ENCODE results near the gene SCTR. TPM values are rescaled to one million over a fixed set of nuclear protein-coding genes. Genes with fewer than 3 reads are reported as not detected.
A peak's percentile ranks its signal among the peaks of the same experiment; 100 is the strongest.

Gene SCTR
- total RNA-seq, 1 donor from 2014 or later, result not detected

DNA sequence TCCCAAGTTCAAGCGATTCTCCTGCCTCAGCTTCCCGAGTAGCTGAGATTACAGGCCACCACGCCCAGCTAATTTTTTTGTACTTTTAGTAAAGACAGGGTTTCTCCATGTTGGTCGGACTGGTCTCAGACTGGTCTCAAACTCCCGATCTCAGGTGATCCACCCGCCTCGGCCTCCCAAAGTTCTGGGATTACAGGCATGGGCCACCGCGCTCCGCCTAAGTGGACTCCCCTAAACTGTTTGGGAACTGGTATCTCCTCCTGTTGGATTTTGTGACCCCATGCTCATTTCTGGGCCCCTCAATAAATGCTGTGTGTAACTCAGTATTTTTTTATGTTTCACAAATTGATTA lies 5.2 kb downstream of the SCTR start:
- no peak overlapping the region for H3K27ac Mint-ChIP-seq
- H3K4me1 Mint-ChIP-seq, result peaks cover 6% of the 10 kb centered on the region
- H3K4me3 Mint-ChIP-seq, result no peak overlapping the region
- H3K36me3 Mint-ChIP-seq, result no peaks in the 10 kb centered on the region
- Histone ChIP-seq H2AFZ (replicated peaks) (no peak overlapping the region), H3F3A (ENCODE audit: low read depth) (no peaks in the 10 kb centered on the region), H3K27me3 (peaks cover 38% of the 10 kb centered on the region), H3K4me1 (no peaks in the 10 kb centered on the region), H4K20me1 (ENCODE audit: low read depth) (no peaks in the 10 kb centered on the region), H3K4me3 (no peak overlapping the region), H3K9me3 (ENCODE audit: low read depth) (no peaks in the 10 kb centered on the region), H3K36me3 (no peaks in the 10 kb centered on the region), H3K79me2 (ENCODE audit: low read depth) (no peaks in the 10 kb centered on the region), H3K27ac (no peak overlapping the region), H3K4me2 (no peak overlapping the region), H3K9ac (no peak overlapping the region)
- peaks cover 40% of the 10 kb centered on the region for H3K27me3 Mint-ChIP-seq (ENCODE audit: insufficient read depth, low read depth)
- TF ChIP-seq, protein P1, sequence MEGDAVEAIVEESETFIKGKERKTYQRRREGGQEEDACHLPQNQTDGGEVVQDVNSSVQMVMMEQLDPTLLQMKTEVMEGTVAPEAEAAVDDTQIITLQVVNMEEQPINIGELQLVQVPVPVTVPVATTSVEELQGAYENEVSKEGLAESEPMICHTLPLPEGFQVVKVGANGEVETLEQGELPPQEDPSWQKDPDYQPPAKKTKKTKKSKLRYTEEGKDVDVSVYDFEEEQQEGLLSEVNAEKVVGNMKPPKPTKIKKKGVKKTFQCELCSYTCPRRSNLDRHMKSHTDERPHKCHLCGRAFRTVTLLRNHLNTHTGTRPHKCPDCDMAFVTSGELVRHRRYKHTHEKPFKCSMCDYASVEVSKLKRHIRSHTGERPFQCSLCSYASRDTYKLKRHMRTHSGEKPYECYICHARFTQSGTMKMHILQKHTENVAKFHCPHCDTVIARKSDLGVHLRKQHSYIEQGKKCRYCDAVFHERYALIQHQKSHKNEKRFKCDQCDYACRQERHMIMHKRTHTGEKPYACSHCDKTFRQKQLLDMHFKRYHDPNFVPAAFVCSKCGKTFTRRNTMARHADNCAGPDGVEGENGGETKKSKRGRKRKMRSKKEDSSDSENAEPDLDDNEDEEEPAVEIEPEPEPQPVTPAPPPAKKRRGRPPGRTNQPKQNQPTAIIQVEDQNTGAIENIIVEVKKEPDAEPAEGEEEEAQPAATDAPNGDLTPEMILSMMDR (IDR thresholded peaks at IDR 0.05), result no peak
- TF ChIP-seq EZH2 (IDR thresholded peaks at IDR 0.05), result no peak
- no peak for TF ChIP-seq EZH2phosphoT487 (IDR thresholded peaks at IDR 0.05)
- DNase-seq (ENCODE audit: low spot score), result no peak
- peaks cover 18% of the 10 kb centered on the region for H3K9me3 Mint-ChIP-seq

DNA sequence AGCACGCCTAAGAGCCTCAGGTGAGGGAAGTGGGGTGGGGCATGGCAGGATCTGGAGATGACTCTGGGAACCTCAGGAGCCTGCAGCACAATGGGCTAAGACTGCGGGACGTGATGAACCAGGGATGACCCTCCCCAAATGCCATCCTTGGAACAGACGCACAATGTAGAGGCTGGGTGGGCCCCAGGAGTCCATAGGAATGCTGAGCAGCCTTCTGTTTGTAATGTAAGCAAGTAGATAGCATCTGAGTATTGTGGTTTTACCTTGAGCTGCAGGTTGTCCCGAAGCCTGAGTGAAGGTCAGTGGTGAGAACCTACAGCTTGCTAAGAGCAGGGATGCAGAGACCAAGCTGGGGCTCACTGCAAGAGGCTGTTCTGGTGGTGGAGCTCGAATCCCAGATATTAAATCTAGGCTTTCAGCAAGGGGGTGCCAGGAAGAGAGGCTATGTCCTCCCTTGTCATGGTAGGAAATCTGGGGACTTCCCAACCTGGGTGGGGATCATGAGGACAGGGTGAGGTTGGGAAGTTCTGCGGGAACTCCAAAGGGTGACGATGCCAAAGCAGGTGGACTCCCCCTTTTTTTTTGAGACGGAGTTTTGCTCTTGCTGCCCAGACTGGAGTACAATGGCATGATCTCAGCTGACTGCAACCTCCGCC lies 5.8 kb downstream of the SCTR start:
- TF ChIP-seq EZH2 (IDR thresholded peaks at IDR 0.05), result no peak
- no peak for TF ChIP-seq EZH2phosphoT487 (IDR thresholded peaks at IDR 0.05)
- TF ChIP-seq, protein P1 (IDR thresholded peaks at IDR 0.05), result no peak
- Histone ChIP-seq H3K4me3 (no peak overlapping the region), H3K36me3 (no peaks in the 10 kb centered on the region), H3K4me2 (no peak overlapping the region), H2AFZ (replicated peaks) (no peak overlapping the region), H3K9me3 (ENCODE audit: low read depth) (no peaks in the 10 kb centered on the region), H3K79me2 (ENCODE audit: low read depth) (no peaks in the 10 kb centered on the region), H3K27me3 (peaks cover 33% of the 10 kb centered on the region), H3F3A (ENCODE audit: low read depth) (no peaks in the 10 kb centered on the region), H3K9ac (no peak overlapping the region), H3K27ac (no peak overlapping the region), H3K4me1 (no peaks in the 10 kb centered on the region), H4K20me1 (ENCODE audit: low read depth) (no peaks in the 10 kb centered on the region)
- no peak for DNase-seq (ENCODE audit: low spot score)
- no peak overlapping the region for H3K4me3 Mint-ChIP-seq
- peaks cover 36% of the 10 kb centered on the region for H3K27me3 Mint-ChIP-seq (ENCODE audit: insufficient read depth, low read depth)
- H3K4me1 Mint-ChIP-seq, result peaks cover 2% of the 10 kb centered on the region
- H3K9me3 Mint-ChIP-seq, result peaks cover 18% of the 10 kb centered on the region
- H3K36me3 Mint-ChIP-seq, result no peaks in the 10 kb centered on the region
- no peak overlapping the region for H3K27ac Mint-ChIP-seq

DNA sequence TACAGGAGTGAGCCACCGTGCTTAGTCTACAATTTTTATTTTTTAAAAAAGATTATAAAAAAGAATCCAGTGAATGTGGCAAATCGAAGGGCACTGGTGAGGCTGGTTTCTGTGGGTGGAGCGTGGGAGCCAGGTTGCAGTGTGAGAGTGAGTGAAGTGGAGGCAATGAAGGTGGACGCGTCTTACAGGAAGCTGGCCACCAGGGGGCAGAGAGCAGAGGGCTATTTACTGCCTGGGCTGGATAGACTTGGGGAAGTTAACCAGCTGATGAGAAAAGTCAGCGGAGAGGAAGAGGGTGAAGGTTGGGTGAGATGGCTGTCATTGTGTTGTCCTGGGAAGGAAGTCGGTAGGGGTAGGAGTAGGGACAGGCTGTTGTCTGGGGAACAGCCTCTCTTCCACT lies 6.8 kb downstream of the SCTR start:
- Histone ChIP-seq H2AFZ (replicated peaks) (no peak overlapping the region), H3K9ac (no peak overlapping the region), H3F3A (ENCODE audit: low read depth) (no peaks in the 10 kb centered on the region), H3K4me2 (no peak overlapping the region), H3K9me3 (ENCODE audit: low read depth) (no peaks in the 10 kb centered on the region), H3K4me1 (no peaks in the 10 kb centered on the region), H3K27ac (no peak overlapping the region), H3K4me3 (no peak overlapping the region), H3K27me3 (peaks cover 22% of the 10 kb centered on the region), H3K36me3 (no peaks in the 10 kb centered on the region), H4K20me1 (ENCODE audit: low read depth) (no peaks in the 10 kb centered on the region), H3K79me2 (ENCODE audit: low read depth) (no peaks in the 10 kb centered on the region)
- Mint-ChIP-seq H3K27ac (no peak overlapping the region), H3K4me3 (no peak overlapping the region), H3K9me3 (peaks cover 18% of the 10 kb centered on the region), H3K36me3 (no peaks in the 10 kb centered on the region), H3K27me3 (ENCODE audit: insufficient read depth, low read depth) (peaks cover 27% of the 10 kb centered on the region), H3K4me1 (no peaks in the 10 kb centered on the region)
- TF ChIP-seq EZH2 (IDR thresholded peaks at IDR 0.05), result no peak
- TF ChIP-seq, protein P1 (IDR thresholded peaks at IDR 0.05), result peak; percentile 76
- DNase-seq (ENCODE audit: low spot score), result peak; percentile 77
